Neuronal stem cell (in vitro differentiated cells): ENCODE results near the gene CROCC2.

ENCODE experiments used
- DNase-seq: peaks from one replicate; pipeline ENCODE4 v3.0.0-alpha.2; 2013; ENCODE audit warnings: low spot score
- H2AFZ ChIP-seq: one replicate; pipeline ENCODE4 v1.6.1; 2013; ENCODE audit warnings: mild to moderate bottlenecking, low read length, inconsistent platforms
- H2AK5ac ChIP-seq: 2 replicates; pipeline ENCODE4 v1.6.1; 2013; ENCODE audit warnings: low read depth, mild to moderate bottlenecking, inconsistent platforms, low read length, moderate library complexity, mixed read lengths
- H2BK120ac ChIP-seq: 2 replicates; pipeline ENCODE4 v1.6.1; 2013; ENCODE audit warnings: low read depth, mild to moderate bottlenecking, inconsistent platforms, low read length, moderate library complexity, mixed read lengths
- H2BK12ac ChIP-seq: one replicate; pipeline ENCODE4 v1.6.1; 2013; ENCODE audit warnings: low read length, inconsistent platforms
- H2BK15ac ChIP-seq: 2 replicates; pipeline ENCODE4 v1.6.1; 2013; ENCODE audit warnings: mild to moderate bottlenecking, low read length, inconsistent platforms, mixed read lengths
- H2BK5ac ChIP-seq: one replicate; pipeline ENCODE4 v1.6.1; 2013; ENCODE audit warnings: inconsistent platforms, mild to moderate bottlenecking, low read length, moderate library complexity
- H3K14ac ChIP-seq: one replicate; pipeline ENCODE4 v1.6.1; 2013; ENCODE audit warnings: low read length, inconsistent platforms
- H3K18ac ChIP-seq: 2 replicates; pipeline ENCODE4 v1.6.1; 2013; ENCODE audit warnings: low read length, inconsistent platforms
- H3K23ac ChIP-seq: 2 replicates; pipeline ENCODE4 v1.6.1; 2013; ENCODE audit warnings: low read depth, mild to moderate bottlenecking, mixed read lengths, low read length, inconsistent platforms; ENCODE audit not compliant: poor library complexity
- H3K27ac ChIP-seq: replicated peaks from 3 replicates; pipeline ENCODE4 v1.5.1; 2013; ENCODE audit warnings: low read length, inconsistent platforms
- H3K27me3 ChIP-seq, 3 experiments: 2 replicates each; pipeline ENCODE4 v1.6.1; 2013; ENCODE audit warnings: low read length in 3 of 3, mild to moderate bottlenecking in 2 of 3, inconsistent platforms in 1 of 3, low read depth in 1 of 3, mixed read lengths in 1 of 3, moderate library complexity in 1 of 3; ENCODE audit not compliant: control insufficient read depth in 3 of 3, insufficient read depth in 3 of 3
- H3K36me3 ChIP-seq, 2 donors: replicated peaks in 1 of 2; 2 replicates each; pipeline ENCODE4 v1.6.1; 2013; ENCODE audit warnings: low read length in 2 of 2; ENCODE audit not compliant: control insufficient read depth in 2 of 2, insufficient read depth in 2 of 2
- H3K4ac ChIP-seq: 2 replicates; pipeline ENCODE4 v1.6.1; 2013; ENCODE audit warnings: inconsistent platforms, mild to moderate bottlenecking, low read length, moderate library complexity
- H3K4me1 ChIP-seq, 2 donors: 1 replicate in 1 of 2; 2 replicates in 1 of 2; pipeline ENCODE4 v1.6.1; 2013; ENCODE audit warnings: low read length in 2 of 2, low read depth in 1 of 2; ENCODE audit not compliant: control insufficient read depth in 2 of 2, insufficient read depth in 1 of 2
- H3K4me2 ChIP-seq: one replicate; pipeline ENCODE4 v1.6.1; 2013; ENCODE audit warnings: mild to moderate bottlenecking, low read length, inconsistent platforms; ENCODE audit not compliant: insufficient read depth, poor library complexity, severe bottlenecking
- H3K4me3 ChIP-seq, 2 donors: 2 replicates each; pipeline ENCODE4 v1.5.1; 2013; ENCODE audit warnings: low read length in 2 of 2, mild to moderate bottlenecking in 2 of 2, inconsistent platforms in 1 of 2, moderate library complexity in 1 of 2
- H3K79me1 ChIP-seq: one replicate; pipeline ENCODE4 v1.6.1; 2013; ENCODE audit warnings: low read depth, mild to moderate bottlenecking, inconsistent platforms, low read length, moderate library complexity
- H3K9ac ChIP-seq: one replicate; pipeline ENCODE4 v1.6.1; 2013; ENCODE audit warnings: mild to moderate bottlenecking, low read depth, low read length, inconsistent platforms; ENCODE audit not compliant: poor library complexity
- H3K9me3 ChIP-seq, 2 donors: replicated peaks in 1 of 2; 2 replicates each; pipeline versions ENCODE3 to v1.6.1; 2013; ENCODE audit warnings: low read length in 2 of 2, mild to moderate bottlenecking in 2 of 2, inconsistent platforms in 1 of 2, low read depth in 1 of 2, mixed read lengths in 1 of 2, moderate library complexity in 1 of 2; ENCODE audit not compliant: control insufficient read depth in 2 of 2, insufficient read depth in 1 of 2
- H4K8ac ChIP-seq: one replicate; pipeline ENCODE4 v1.6.1; 2013; ENCODE audit warnings: low read depth, mild to moderate bottlenecking, inconsistent platforms, low read length, moderate library complexity
- H4K91ac ChIP-seq: one replicate; pipeline ENCODE4 v1.6.1; 2013; ENCODE audit warnings: low read length, low read depth, mild to moderate bottlenecking, inconsistent platforms; ENCODE audit not compliant: poor library complexity
- WGBS, 2 donors: extraction: QIAGEN DNeasy Blood & Tissue Kit; methylation state at CpG; one replicate each; pipeline ENCODE4 v1.1.7; 2013; ENCODE audit warnings: missing lambda C conversion rate in 2 of 2, mixed read lengths in 1 of 2; ENCODE audit not compliant: insufficient read length in 2 of 2, insufficient replicate concordance in 1 of 2; ENCODE audit errors: extremely low coverage in 2 of 2; 5-methylcytosine and 5-hydroxymethylcytosine counted together

Gene CROCC2

DNA sequence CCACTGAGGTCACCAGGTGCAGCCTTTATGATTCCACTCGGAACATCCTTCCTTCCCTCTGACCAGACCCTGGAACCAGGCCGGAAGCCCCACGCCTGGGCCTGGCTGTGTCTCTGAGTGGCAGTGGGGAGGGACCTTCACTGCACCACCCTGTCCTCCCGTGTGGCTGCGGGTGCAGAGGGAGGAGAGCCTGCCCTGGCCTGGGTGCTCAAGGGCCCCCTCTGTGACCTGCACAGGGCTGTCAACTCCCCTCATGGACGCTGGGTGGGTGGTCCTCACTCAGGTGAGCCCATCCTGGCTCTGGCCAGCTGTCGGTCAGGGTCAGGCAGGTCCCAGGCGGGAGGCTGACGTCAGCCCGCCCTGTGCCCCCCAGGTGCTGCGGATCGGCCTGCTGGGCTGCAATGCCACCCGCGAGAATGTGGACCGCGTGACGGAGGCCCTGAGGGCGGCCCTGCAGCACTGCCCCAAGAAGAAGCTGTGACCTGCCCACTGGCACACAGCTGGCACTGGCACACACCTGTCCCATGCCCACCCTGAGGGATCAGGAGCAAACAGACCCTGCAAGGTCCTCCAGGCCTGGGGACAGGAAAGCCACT lies 27.7 kb upstream of the CROCC2 start:
- H2AK5ac ChIP-seq = peak overlapping the region; percentile 91
- H3K9me3 ChIP-seq = no peaks in the 10 kb centered on the region
- no peaks in the 10 kb centered on the region for H3K36me3 ChIP-seq
- no peak overlapping the region for H3K4me2 ChIP-seq
- H3K79me1 ChIP-seq = no peaks in the 10 kb centered on the region
- no peak overlapping the region for H2BK120ac ChIP-seq
- H3K4me3 ChIP-seq = no peak overlapping the region
- no peak for DNase-seq
- H2BK5ac ChIP-seq = no peak overlapping the region
- no peak overlapping the region for H3K14ac ChIP-seq
- H4K91ac ChIP-seq = no peak overlapping the region
- no peak overlapping the region for H2BK12ac ChIP-seq
- peaks cover 0 to 28% (median 0%) of the 10 kb centered on the region in 3 experiments for H3K27me3 ChIP-seq
- peak overlapping the region; percentile 14 for H3K23ac ChIP-seq
- H3K27ac ChIP-seq = no peak overlapping the region
- no peak overlapping the region for H3K9ac ChIP-seq
- H3K4ac ChIP-seq = no peak overlapping the region
- no peaks in the 10 kb centered on the region for H3K4me1 ChIP-seq
- no peak overlapping the region for H2AFZ ChIP-seq
- WGBS, 2 donors = no CpG with 5 or more reads among the region's 18 CpGs
- H3K18ac ChIP-seq = peak overlapping the region; percentile 70
- no peak overlapping the region for H2BK15ac ChIP-seq
- H4K8ac ChIP-seq = no peak overlapping the region

GRCh38 chr2:240879105-240879504 lies 27.0 kb upstream of the CROCC2 start:
- Histone ChIP-seq H2AFZ (no peak overlapping the region), H2AK5ac (peak overlapping the region; percentile 91), H2BK15ac (no peak overlapping the region), H2BK120ac (no peak overlapping the region), H3K18ac (no peak overlapping the region), H3K4me1 (no peaks in the 10 kb centered on the region), H3K23ac (no peak overlapping the region), H4K91ac (peak overlapping the region; percentile 53), H3K4me2 (no peak overlapping the region), H4K8ac (no peak overlapping the region), H3K14ac (no peak overlapping the region), H2BK12ac (no peak overlapping the region), H3K4ac (no peak overlapping the region), H3K9ac (no peak overlapping the region), H3K36me3 (no peaks in the 10 kb centered on the region), H3K4me3 (no peak overlapping the region), H3K27me3 (peaks cover 0 to 22% (median 0%) of the 10 kb centered on the region in 3 experiments), H3K79me1 (no peaks in the 10 kb centered on the region), H3K27ac (no peak overlapping the region), H3K9me3 (no peaks in the 10 kb centered on the region), H2BK5ac (no peak overlapping the region)
- WGBS, 2 donors = no CpG with 5 or more reads among the region's 7 CpGs
- DNase-seq = no peak

- no peak for DNase-seq
These were observed 24.2 kb upstream of the CROCC2 start for GRCh38 chr2:240881913-240882312.

DNA sequence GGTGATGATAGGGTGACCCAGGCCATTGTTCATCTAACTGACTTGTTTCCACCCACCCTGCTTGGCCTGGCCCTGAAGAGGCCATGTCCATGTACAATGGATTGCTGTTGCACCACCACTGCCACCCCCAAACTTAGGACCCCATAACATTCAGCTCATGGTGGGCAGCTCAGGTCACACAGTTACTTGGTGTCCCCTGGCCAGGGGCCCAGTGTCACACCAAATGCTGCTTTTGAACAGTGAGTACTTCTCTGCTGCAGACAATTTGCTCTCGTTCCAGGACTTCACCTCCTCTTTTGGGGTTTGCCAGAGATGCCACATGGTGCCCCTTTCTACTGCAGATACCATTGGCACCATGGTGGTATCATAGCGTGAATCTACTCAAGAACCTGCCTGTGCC lies 21.9 kb upstream of the CROCC2 start:
- Histone ChIP-seq H2BK15ac (no peak overlapping the region), H3K23ac (no peak overlapping the region), H3K4ac (no peak overlapping the region), H3K4me2 (no peak overlapping the region), H3K14ac (peak overlapping the region; percentile 27), H3K4me3 (no peak overlapping the region), H4K8ac (no peak overlapping the region), H3K18ac (no peak overlapping the region), H2BK5ac (no peak overlapping the region), H4K91ac (no peak overlapping the region), H2AFZ (no peak overlapping the region), H3K9ac (no peak overlapping the region), H3K4me1 (no peaks in the 10 kb centered on the region), H3K79me1 (no peaks in the 10 kb centered on the region), H3K27me3 (peaks cover 0 to 13% (median 0%) of the 10 kb centered on the region in 3 experiments), H2BK12ac (no peak overlapping the region), H3K27ac (no peak overlapping the region), H3K9me3 (no peaks in the 10 kb centered on the region), H2AK5ac (no peak overlapping the region), H2BK120ac (no peak overlapping the region), H3K36me3 (no peaks in the 10 kb centered on the region)
- no CpG with 5 or more reads among the region's 2 CpGs for WGBS, 2 donors
- DNase-seq = no peak

More at GRCh38 chr2:240881913-240882312, 24.2 kb upstream of the CROCC2 start:
- H2AK5ac ChIP-seq = no peak overlapping the region
- H2BK5ac ChIP-seq = no peak overlapping the region
- H3K9ac ChIP-seq = no peak overlapping the region
- no peak overlapping the region for H3K4me3 ChIP-seq
- H3K4me1 ChIP-seq = no peaks in the 10 kb centered on the region
- no peak overlapping the region for H2BK120ac ChIP-seq
- peaks cover 0 to 13% (median 0%) of the 10 kb centered on the region in 3 experiments for H3K27me3 ChIP-seq
- no peaks in the 10 kb centered on the region for H3K36me3 ChIP-seq
- H2BK15ac ChIP-seq = no peak overlapping the region
- H3K4ac ChIP-seq = no peak overlapping the region
- no peaks in the 10 kb centered on the region for H3K9me3 ChIP-seq
- no peaks in the 10 kb centered on the region for H3K79me1 ChIP-seq
- no peak overlapping the region for H4K91ac ChIP-seq
- H3K27ac ChIP-seq = no peak overlapping the region
- no peak overlapping the region for H4K8ac ChIP-seq
- no CpG with 5 or more reads among the region's 6 CpGs for WGBS, 2 donors
- no peak overlapping the region for H3K14ac ChIP-seq
- no peak overlapping the region for H3K23ac ChIP-seq
- H2AFZ ChIP-seq = no peak overlapping the region
- no peak overlapping the region for H3K4me2 ChIP-seq
- no peak overlapping the region for H3K18ac ChIP-seq
- H2BK12ac ChIP-seq = no peak overlapping the region
